MCF 10A (cell line): ENCODE measurements around the gene FIBCD1. TPM values are rescaled to one million over a fixed set of nuclear protein-coding genes. Genes with fewer than 3 reads are reported as not detected.

Source experiments
- BruUV-seq: library from RNA; stranded (reverse); fragments of 400-500 nt; replicated peaks from 2 replicates; lab custom pipeline; 2021; lab: Mats Ljungman, UMichigan
- CTCF ChIA-PET: fragments of 300-600 bp; sonication (Branson Sonifier 250); formaldehyde crosslinking; extraction: SDS; loops from one replicate; lab custom pipeline; 2021; ENCODE audit warnings: antibody characterized with exemption, inconsistent platforms; lab: Yijun Ruan, JAX
- POLR2A ChIA-PET: fragments of 300-600, 350-650 bp; sonication (Branson Sonifier 250); formaldehyde crosslinking; extraction: SDS; loops from one replicate; lab custom pipeline; 2020; ENCODE audit warnings: antibody characterized with exemption, inconsistent platforms; lab: Yijun Ruan, JAX
- DNase-seq: peaks from one replicate; pipeline ENCODE4 v3.0.0-alpha.2; 2018; ENCODE audit not compliant: unreplicated experiment
- H3K27ac Mint-ChIP-seq: one replicate; pipeline ENCODE4 v1.8.0; 2022; ENCODE audit warnings: mild to moderate bottlenecking, low read depth, mixed read lengths; ENCODE audit not compliant: unreplicated experiment
- H3K27me3 Mint-ChIP-seq: one replicate; pipeline ENCODE4 v1.8.0; 2022; ENCODE audit warnings: mixed read lengths; ENCODE audit not compliant: insufficient read depth, unreplicated experiment
- H3K36me3 Mint-ChIP-seq: one replicate; pipeline ENCODE4 v1.8.0; 2022; ENCODE audit warnings: mild to moderate bottlenecking, moderate library complexity, mixed read lengths; ENCODE audit not compliant: insufficient read depth, unreplicated experiment
- H3K4me1 Mint-ChIP-seq: one replicate; pipeline ENCODE4 v1.8.0; 2022; ENCODE audit warnings: mixed read lengths; ENCODE audit not compliant: insufficient read depth, unreplicated experiment
- H3K4me3 Mint-ChIP-seq: one replicate; pipeline ENCODE4 v1.8.0; 2022; ENCODE audit warnings: mild to moderate bottlenecking, moderate library complexity, mixed read lengths; ENCODE audit not compliant: unreplicated experiment
- H3K9me3 Mint-ChIP-seq: one replicate; pipeline ENCODE4 v1.8.0; 2022; ENCODE audit warnings: mixed read lengths; ENCODE audit not compliant: unreplicated experiment
- CTCF ChIP-seq: fragments of 200-600 bp; IDR thresholded peaks from one replicate; pipeline ENCODE4 v1.8.0; 2022; ENCODE audit warnings: antibody characterized with exemption, mild to moderate bottlenecking; ENCODE audit not compliant: unreplicated experiment
- intact Hi-C: fragments of 100-400 bp; cut with micrococcal nuclease; formaldehyde crosslinking; loops from 2 replicates; pipeline ENCODE4 v1.14.1; 2022
- total RNA-seq: library from RNA; stranded (reverse); gene quantifications from 2 replicates; pipeline ENCODE4 v1.2.3, GENCODE V29; 2022

Gene FIBCD1
- total RNA-seq, 1 experiment from 2014 or later = 1.6 TPM

- Mint-ChIP-seq H3K9me3 (no peaks in the 10 kb centered on the region), H3K27me3 (peaks cover 10% of the 10 kb centered on the region), H3K4me1 (peaks cover 18% of the 10 kb centered on the region), H3K4me3 (no peak overlapping the region), H3K36me3 (no peaks in the 10 kb centered on the region), H3K27ac (no peak overlapping the region)
- BruUV-seq = no TSS peak
- POLR2A ChIA-PET = interaction anchor here (1.3 kb wide), 1 partner anchor 8 kb away, joined by 3 read pairs; no protein-coding TSS in a partner anchor
- intact Hi-C loops = no loop called here
- no peak for DNase-seq
- CTCF ChIA-PET = interaction anchor here (2.9 kb wide), 1 partner anchor 68 kb away, joined by 14 read pairs; no protein-coding TSS in a partner anchor
- no peak for TF ChIP-seq CTCF
These were observed 4.8 kb downstream of the FIBCD1 start for GRCh38 chr9:130934246-130934645.

GRCh38 chr9:130933114-130934046 lies 5.7 kb downstream of the FIBCD1 start:
- H3K4me3 Mint-ChIP-seq = no peak overlapping the region
- peaks cover 13% of the 10 kb centered on the region for H3K4me1 Mint-ChIP-seq
- no peak overlapping the region for H3K27ac Mint-ChIP-seq
- no peak for TF ChIP-seq CTCF
- no peak for DNase-seq
- intact Hi-C loops = no loop called here
- no TSS peak for BruUV-seq
- CTCF ChIA-PET = interaction anchor here (0.5 to 1.2 kb wide), 3 partner anchors 9 to 64 kb away, joined by 3 to 4 read pairs (median 3); no protein-coding TSS in a partner anchor
- H3K9me3 Mint-ChIP-seq = no peaks in the 10 kb centered on the region
- POLR2A ChIA-PET = interaction anchor here (1.3 kb wide), 1 partner anchor 7 kb away, joined by 3 read pairs; no protein-coding TSS in a partner anchor
- no peaks in the 10 kb centered on the region for H3K36me3 Mint-ChIP-seq
- H3K27me3 Mint-ChIP-seq = peaks cover 1% of the 10 kb centered on the region

GRCh38 chr9:130932255-130933079 lies 6.6 kb downstream of the FIBCD1 start:
- no peak for TF ChIP-seq CTCF
- no TSS peak for BruUV-seq
- ChIA-PET CTCF (interaction anchor here (0.5 to 1.7 kb wide), 5 partner anchors 10 to 66 kb away, joined by 3 to 4 read pairs (median 3); no protein-coding TSS in a partner anchor), POLR2A (no interaction called here)
- no peak for DNase-seq
- Mint-ChIP-seq H3K9me3 (no peaks in the 10 kb centered on the region), H3K36me3 (no peaks in the 10 kb centered on the region), H3K27me3 (no peaks in the 10 kb centered on the region), H3K4me1 (peaks cover 18% of the 10 kb centered on the region), H3K4me3 (no peak overlapping the region), H3K27ac (no peak overlapping the region)
- intact Hi-C loops = no loop called here
